Loucy (cell line): ENCODE results near the gene AP1AR.

Experiments used
- H2AFZ ChIP-seq: fragments of 200-600 bp; sonication (generic); 2 replicates; pipeline ENCODE4 v1.6.0; 2016; ENCODE audit warnings: antibody characterized with exemption, mild to moderate bottlenecking, low read length, moderate library complexity
- H3F3A ChIP-seq: fragments of 200-600 bp; 2 replicates; pipeline ENCODE4 v1.6.0; 2016; ENCODE audit warnings: antibody characterized with exemption, low read depth, mild to moderate bottlenecking
- H3K27me3 ChIP-seq: fragments of 200-600 bp; sonication (generic); 2 replicates; pipeline ENCODE4 v1.6.1; 2014; ENCODE audit warnings: low read length, mild to moderate bottlenecking; ENCODE audit not compliant: insufficient read depth, poor library complexity, severe bottlenecking
- H3K36me3 ChIP-seq: fragments of 200-600 bp; sonication (generic); 2 replicates; pipeline ENCODE4 v1.6.1; 2016; ENCODE audit warnings: low read length; ENCODE audit not compliant: insufficient read depth
- H3K4me1 ChIP-seq: fragments of 200-600 bp; sonication (generic); 2 replicates; pipeline ENCODE4 v1.5.1; 2014; ENCODE audit warnings: low read length, mild to moderate bottlenecking; ENCODE audit not compliant: insufficient read depth, poor library complexity, severe bottlenecking
- H3K4me2 ChIP-seq: fragments of 200-600 bp; sonication (generic); 2 replicates; pipeline ENCODE4 v1.6.0; 2014; ENCODE audit warnings: antibody characterized with exemption, low read length, low read depth, mild to moderate bottlenecking; ENCODE audit not compliant: poor library complexity, severe bottlenecking
- H3K4me3 ChIP-seq: fragments of 200-600 bp; sonication (generic); 2 replicates; pipeline ENCODE4 v1.5.1; 2014; ENCODE audit warnings: low read length, mild to moderate bottlenecking, mixed read lengths; ENCODE audit not compliant: poor library complexity, severe bottlenecking
- H3K79me2 ChIP-seq: fragments of 200-600 bp; sonication (generic); 2 replicates; pipeline ENCODE4 v1.6.1; 2014; ENCODE audit warnings: low read length; ENCODE audit not compliant: insufficient read depth
- H3K9ac ChIP-seq: fragments of 200-600 bp; sonication (generic); 2 replicates; pipeline ENCODE4 v1.6.0; 2014; ENCODE audit warnings: mild to moderate bottlenecking, low read depth, low read length, moderate library complexity; ENCODE audit not compliant: poor library complexity, severe bottlenecking
- H3K9me2 ChIP-seq: fragments of 200-600 bp; sonication (generic); replicated peaks from 2 replicates; pipeline ENCODE4 v1.6.1; 2016; ENCODE audit warnings: low read depth, low read length, mixed read lengths
- H3K9me3 ChIP-seq: fragments of 200-600 bp; sonication (generic); 2 replicates; pipeline ENCODE4 v1.6.1; 2014; ENCODE audit warnings: mild to moderate bottlenecking, antibody characterized with exemption, low read length, low read depth; ENCODE audit not compliant: insufficient read depth
- H4K20me1 ChIP-seq: fragments of 200-600 bp; sonication (generic); 2 replicates; pipeline ENCODE4 v1.6.0; 2014; ENCODE audit warnings: antibody characterized with exemption, low read length, mild to moderate bottlenecking; ENCODE audit not compliant: insufficient read depth, poor library complexity, severe bottlenecking
- CTCF ChIP-seq: fragments of 200-600 bp; sonication (generic); conservative IDR thresholded peaks from 2 replicates; pipeline ENCODE4 v1.5.1; 2014; ENCODE audit warnings: mild to moderate bottlenecking, antibody characterized with exemption, low read length
- EZH2phosphoT487 ChIP-seq: fragments of 200-600 bp; IDR thresholded peaks from 2 replicates; pipeline ENCODE4 v1.6.1; 2018; ENCODE audit warnings: antibody characterized with exemption, mild to moderate bottlenecking, moderate library complexity, borderline replicate concordance

Gene AP1AR

GRCh38 chr4:112266823-112267222, 35.2 kb downstream of the AP1AR start:
- Histone ChIP-seq H3K79me2 (no peaks in the 10 kb centered on the region), H3K27me3 (no peaks in the 10 kb centered on the region), H4K20me1 (no peaks in the 10 kb centered on the region), H3F3A (no peaks in the 10 kb centered on the region), H3K9me2 (no peaks in the 10 kb centered on the region), H3K9ac (no peak overlapping the region), H3K36me3 (peaks cover 60% of the 10 kb centered on the region; the same call in 1 of the 2 replicates), H3K4me1 (no peaks in the 10 kb centered on the region), H3K4me2 (no peak overlapping the region), H2AFZ (no peak overlapping the region), H3K9me3 (no peaks in the 10 kb centered on the region), H3K4me3 (no peak overlapping the region)
- TF ChIP-seq CTCF (peak; percentile 68), EZH2phosphoT487 (no peak)

- Histone ChIP-seq H3K4me3 (no peak overlapping the region), H3K9me2 (no peaks in the 10 kb centered on the region), H4K20me1 (peaks cover 2% of the 10 kb centered on the region), H3F3A (no peaks in the 10 kb centered on the region), H3K9ac (no peak overlapping the region), H3K9me3 (no peaks in the 10 kb centered on the region), H3K36me3 (peaks cover 37% of the 10 kb centered on the region; the same call in 1 of the 2 replicates), H2AFZ (no peak overlapping the region), H3K4me1 (no peaks in the 10 kb centered on the region), H3K79me2 (peaks cover 5% of the 10 kb centered on the region; the same call in 1 of the 2 replicates), H3K4me2 (no peak overlapping the region), H3K27me3 (no peaks in the 10 kb centered on the region)
- TF ChIP-seq CTCF = no peak
- no peak for TF ChIP-seq EZH2phosphoT487
These were observed 38.5 kb downstream of the AP1AR start for GRCh38 chr4:112270051-112270450.

GRCh38 chr4:112270640-112271421, 39.2 kb downstream of the AP1AR start:
- Histone ChIP-seq H3K9me2 (no peaks in the 10 kb centered on the region), H3K9me3 (no peaks in the 10 kb centered on the region), H4K20me1 (peaks cover 9% of the 10 kb centered on the region), H3K36me3 (peaks cover 38% of the 10 kb centered on the region; the same call in 1 of the 2 replicates), H3K4me2 (no peak overlapping the region), H3K79me2 (peaks cover 11% of the 10 kb centered on the region; the same call in 1 of the 2 replicates), H3K4me3 (no peak overlapping the region), H2AFZ (no peak overlapping the region), H3K27me3 (no peaks in the 10 kb centered on the region), H3F3A (no peaks in the 10 kb centered on the region), H3K9ac (no peak overlapping the region), H3K4me1 (no peaks in the 10 kb centered on the region)
- TF ChIP-seq CTCF (no peak), EZH2phosphoT487 (no peak)
